Liver (tissue), 9 donors: ENCODE data around the gene NRIP1. TPM values are rescaled to one million over a fixed set of nuclear protein-coding genes. Genes with fewer than 3 reads are reported as not detected.

ENCODE experiments used
- DNase-seq: peaks from one replicate; pipeline ENCODE4 v3.0.0-alpha.2; 2017; ENCODE audit warnings: low spot score
- H3K27ac ChIP-seq, 2 donors: one replicate each; pipeline ENCODE4 v1.7.0; 2013; ENCODE audit warnings: inconsistent platforms in 2 of 2, low read length in 2 of 2, control low read depth in 1 of 2, low read depth in 1 of 2, mild to moderate bottlenecking in 1 of 2
- H3K27me3 ChIP-seq, 4 donors: one replicate each; pipeline versions ENCODE4 v1.6.1 to v1.7.0; 2013; ENCODE audit warnings: low read length in 3 of 4, inconsistent platforms in 1 of 4, mild to moderate bottlenecking in 1 of 4, moderate library complexity in 1 of 4; ENCODE audit not compliant: control insufficient read depth in 4 of 4, insufficient read depth in 4 of 4
- H3K36me3 ChIP-seq, 4 donors: one replicate each; pipeline versions ENCODE4 v1.6.1 to v1.7.0; 2013; ENCODE audit warnings: low read length in 3 of 4, mild to moderate bottlenecking in 3 of 4, low read depth in 1 of 4, moderate library complexity in 1 of 4; ENCODE audit not compliant: control insufficient read depth in 4 of 4, insufficient read depth in 3 of 4
- H3K4me1 ChIP-seq, 4 donors: one replicate each; pipeline versions ENCODE4 v1.6.1 to v1.7.0; 2013; ENCODE audit warnings: low read length in 3 of 4, mild to moderate bottlenecking in 3 of 4, moderate library complexity in 1 of 4; ENCODE audit not compliant: control insufficient read depth in 4 of 4, insufficient read depth in 4 of 4
- H3K4me3 ChIP-seq, 3 donors: one replicate each; pipeline versions ENCODE4 v1.6.1 to v1.7.0; 2013; ENCODE audit warnings: low read length in 3 of 3, control low read depth in 1 of 3, low read depth in 1 of 3, mild to moderate bottlenecking in 1 of 3
- H3K9ac ChIP-seq, 2 donors: one replicate each; pipeline ENCODE4 v1.7.0; 2013; ENCODE audit warnings: low read length in 2 of 2, mild to moderate bottlenecking in 2 of 2, moderate library complexity in 2 of 2, control low read depth in 1 of 2, low read depth in 1 of 2
- H3K9me3 ChIP-seq, 4 donors: one replicate each; pipeline versions ENCODE4 v1.6.1 to v1.7.0; 2013; ENCODE audit warnings: low read length in 3 of 4; ENCODE audit not compliant: control insufficient read depth in 4 of 4
- EGR1 ChIP-seq, 2 donors: IDR thresholded peaks; 2 replicates each; pipeline ENCODE4 v1.6.1; 2016 to 2018; ENCODE audit warnings: antibody characterized with exemption in 2 of 2, low read depth in 2 of 2
- FOXA1 ChIP-seq: IDR thresholded peaks from 2 replicates; pipeline ENCODE4 v1.6.1; 2016; ENCODE audit warnings: antibody characterized with exemption
- FOXA2 ChIP-seq: IDR thresholded peaks from 2 replicates; pipeline ENCODE4 v1.6.1; 2016; ENCODE audit warnings: antibody characterized with exemption
- GABPA ChIP-seq, 2 donors: IDR thresholded peaks in 1 of 2; conservative IDR thresholded peaks in 1 of 2; 2 replicates each; pipeline ENCODE4 v1.6.1; 2016; ENCODE audit warnings: antibody characterized with exemption in 2 of 2, mild to moderate bottlenecking in 1 of 2, moderate library complexity in 1 of 2
- HNF4A ChIP-seq, 2 donors: conservative IDR thresholded peaks; 2 replicates each; pipeline ENCODE4 v1.6.1; 2016; ENCODE audit warnings: antibody characterized with exemption in 2 of 2, mild to moderate bottlenecking in 2 of 2
- HNF4G ChIP-seq: IDR thresholded peaks from 2 replicates; pipeline ENCODE4 v1.6.1; 2016; ENCODE audit warnings: antibody characterized with exemption
- JUND ChIP-seq, 2 donors: IDR thresholded peaks; 2 replicates each; pipeline ENCODE4 v1.6.1; 2016; ENCODE audit warnings: antibody characterized with exemption in 2 of 2
- NR2F2 ChIP-seq: IDR thresholded peaks from 2 replicates; pipeline ENCODE4 v1.6.1; 2016; ENCODE audit warnings: antibody characterized with exemption
- RAD21 ChIP-seq, 2 donors: IDR thresholded peaks; 2 replicates each; pipeline ENCODE4 v1.6.1; 2016; ENCODE audit warnings: antibody characterized with exemption in 2 of 2, mild to moderate bottlenecking in 2 of 2
- SP1 ChIP-seq: IDR thresholded peaks from 2 replicates; pipeline ENCODE4 v1.6.1; 2018; ENCODE audit warnings: antibody characterized with exemption, mild to moderate bottlenecking
- TAF1 ChIP-seq: conservative IDR thresholded peaks from 2 replicates; pipeline ENCODE4 v1.6.1; 2016; ENCODE audit warnings: antibody characterized with exemption, mild to moderate bottlenecking
- YY1 ChIP-seq: IDR thresholded peaks from 2 replicates; pipeline ENCODE4 v1.6.1; 2016; ENCODE audit warnings: antibody characterized with exemption, mild to moderate bottlenecking
- WGBS: extraction: QIAGEN DNeasy Blood & Tissue Kit; methylation state at CpG from one replicate; pipeline ENCODE4 v1.1.7; 2013; 5-methylcytosine and 5-hydroxymethylcytosine counted together
- polyA plus RNA-seq, 2 donors: library from polyadenylated mRNA; stranded (reverse) in 1 of 2; unstranded in 1 of 2; fragments of 200-250 nt in 1 of 2; fragments of >200 nt in 1 of 2; fragmentation: Nextera tagmentation in 1 of 2; extraction: Ambion mirVana in 1 of 2; gene quantifications; one replicate each; pipeline versions ENCODE4 v1.2.1 to v1.2.3, GENCODE V29; 2013 to 2015
- total RNA-seq, 2 donors: library from RNA; depleted of rRNA; stranded (reverse); fragments of >200 nt; gene quantifications; one replicate each; pipeline ENCODE4 v1.2.3, GENCODE V29; 2014
- TF ChIP-seq, protein P1 (sequence below): IDR thresholded peaks from 2 replicates; pipeline ENCODE4 v1.6.1; 2016; ENCODE audit warnings: antibody characterized with exemption
- TF ChIP-seq, protein P2 (sequence below): IDR thresholded peaks from 2 replicates; pipeline ENCODE4 v1.6.1; 2016; ENCODE audit warnings: antibody characterized with exemption
- donor health status: healthy.
- donor health status: healthy.
- donor health status: healthy.
- donor health status: healthy.
- donor health status: healthy.

The NRIP1 gene
- total and polyA plus RNA-seq, 4 donors: 3.8 to 28.4 (median 12.6) TPM

DNA sequence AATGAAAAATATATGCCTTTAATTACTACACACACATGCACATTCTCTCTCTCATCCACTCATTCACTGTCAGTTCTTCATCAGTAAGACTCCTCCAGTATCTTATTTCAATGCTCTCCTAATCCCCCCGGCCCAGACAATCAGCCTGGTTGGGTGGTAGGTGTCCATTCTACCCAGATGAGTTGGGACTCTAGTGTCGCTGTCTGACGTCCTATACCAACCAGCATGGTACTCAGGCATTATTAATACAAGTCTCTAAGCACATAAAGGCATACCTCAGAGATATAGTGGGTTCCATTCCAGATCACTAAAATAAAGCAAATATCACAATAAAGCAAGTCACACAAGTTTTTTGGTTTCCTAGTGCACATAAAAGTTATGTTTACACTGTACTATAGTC is 19.8 kb downstream of the NRIP1 start:
- H3K27me3 ChIP-seq: no peaks in the 10 kb centered on the region
- 91% methylated on average over 3 of the region's 3 CpGs for whole genome bisulfite sequencing
- H3K27ac ChIP-seq: no peak overlapping the region
- H3K36me3 ChIP-seq: peaks cover 0 to 8% (median 3%) of the 10 kb centered on the region in 4 donors
- no peak for DNase-seq
- no peaks in the 10 kb centered on the region for H3K9me3 ChIP-seq
- TF ChIP-seq NR2F2 (no peak), HNF4G (no peak), TAF1 (no peak), GABPA (IDR thresholded peaks at IDR 0.05 in 1 of 2, conservative IDR thresholded peaks at IDR 0.05 in 1 of 2) (no peak), FOXA2 (no peak), EGR1 (IDR thresholded peaks at IDR 0.05; ENCODE audit: low read depth in 2 of 2) (no peak), YY1 (no peak), RAD21 (IDR thresholded peaks at IDR 0.05) (no peak), HNF4A (conservative IDR thresholded peaks at IDR 0.05) (no peak), SP1 (no peak)
- TF ChIP-seq, protein P1, sequence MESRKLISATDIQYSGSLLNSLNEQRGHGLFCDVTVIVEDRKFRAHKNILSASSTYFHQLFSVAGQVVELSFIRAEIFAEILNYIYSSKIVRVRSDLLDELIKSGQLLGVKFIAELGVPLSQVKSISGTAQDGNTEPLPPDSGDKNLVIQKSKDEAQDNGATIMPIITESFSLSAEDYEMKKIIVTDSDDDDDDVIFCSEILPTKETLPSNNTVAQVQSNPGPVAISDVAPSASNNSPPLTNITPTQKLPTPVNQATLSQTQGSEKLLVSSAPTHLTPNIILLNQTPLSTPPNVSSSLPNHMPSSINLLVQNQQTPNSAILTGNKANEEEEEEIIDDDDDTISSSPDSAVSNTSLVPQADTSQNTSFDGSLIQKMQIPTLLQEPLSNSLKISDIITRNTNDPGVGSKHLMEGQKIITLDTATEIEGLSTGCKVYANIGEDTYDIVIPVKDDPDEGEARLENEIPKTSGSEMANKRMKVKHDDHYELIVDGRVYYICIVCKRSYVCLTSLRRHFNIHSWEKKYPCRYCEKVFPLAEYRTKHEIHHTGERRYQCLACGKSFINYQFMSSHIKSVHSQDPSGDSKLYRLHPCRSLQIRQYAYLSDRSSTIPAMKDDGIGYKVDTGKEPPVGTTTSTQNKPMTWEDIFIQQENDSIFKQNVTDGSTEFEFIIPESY: no peak
- TF ChIP-seq, protein P2, sequence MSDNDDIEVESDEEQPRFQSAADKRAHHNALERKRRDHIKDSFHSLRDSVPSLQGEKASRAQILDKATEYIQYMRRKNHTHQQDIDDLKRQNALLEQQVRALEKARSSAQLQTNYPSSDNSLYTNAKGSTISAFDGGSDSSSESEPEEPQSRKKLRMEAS: no peak
- H3K4me1 ChIP-seq: peaks cover 0 to 8% (median 0%) of the 10 kb centered on the region in 4 donors
- H3K9ac ChIP-seq: no peak overlapping the region
- no peak overlapping the region for H3K4me3 ChIP-seq

GRCh38 chr21:15042531-15042930 is 22.3 kb downstream of the NRIP1 start:
- no peak overlapping the region for H3K4me3 ChIP-seq
- H3K9ac ChIP-seq: no peak overlapping the region
- no peak for TF ChIP-seq FOXA1
- no peak overlapping the region for H3K27ac ChIP-seq
- peaks cover 0 to 8% (median 4%) of the 10 kb centered on the region in 4 donors for H3K36me3 ChIP-seq
- peaks cover 0 to 3% (median 0%) of the 10 kb centered on the region in 4 donors for H3K4me1 ChIP-seq
- no peaks in the 10 kb centered on the region for H3K9me3 ChIP-seq
- DNase-seq: no peak
- no peaks in the 10 kb centered on the region for H3K27me3 ChIP-seq

GRCh38 chr21:15039607-15040299 is 25.0 kb downstream of the NRIP1 start:
- H3K9me3 ChIP-seq: no peaks in the 10 kb centered on the region
- 97% methylated on average over 1 of the region's 1 CpG for WGBS
- no peak overlapping the region for H3K9ac ChIP-seq
- no peak for TF ChIP-seq JUND (IDR thresholded peaks at IDR 0.05)
- no peak overlapping the region for H3K4me3 ChIP-seq
- H3K4me1 ChIP-seq: peaks cover 0 to 12% (median 3%) of the 10 kb centered on the region in 4 donors
- no peaks in the 10 kb centered on the region for H3K27me3 ChIP-seq
- DNase-seq: no peak
- H3K36me3 ChIP-seq: peaks cover 0 to 8% (median 4%) of the 10 kb centered on the region in 4 donors
- H3K27ac ChIP-seq: no peak overlapping the region
